Ovary (tissue), 9 donors: ENCODE data around the gene CDKAL1. TPM values are rescaled to one million over a fixed set of nuclear protein-coding genes. Genes with fewer than 3 reads are reported as not detected.

Experiments used
- polyA plus RNA-seq, 2 donors: library from polyadenylated mRNA; stranded (reverse); fragments of 200-250 nt in 1 of 2; fragments of 350-450 nt in 1 of 2; fragmentation: Illumina TruSeq in 1 of 2; extraction: RNeasy Lipid Tissue Mini Kit (QIAGEN cat#74804) in 1 of 2; gene quantifications; one replicate each; pipeline ENCODE4 v1.2.3, GENCODE V29; 2013 to 2014
- small RNA-seq: library from RNA; depleted of rRNA; stranded (forward); fragments of <200 nt; gene quantifications from one replicate; pipeline ENCODE3, GENCODE V24; 2016
- total RNA-seq, 7 donors: library from RNA; depleted of rRNA in 2 of 7; stranded (reverse); fragments of >200 nt in 2 of 7; fragmentation: NEBNext Ultra II Directional in 3 of 7; extraction: Animal tissue kit (Norgen Biotek cat#: 25700) in 3 of 7; gene quantifications; one replicate each; pipeline versions ENCODE4 v1.1.0 to v1.2.4, GENCODE V29; 2016 to 2023
- donor health status: DM: no; HTN: no; CAD: no; lungs with moderate emphysema.
- donor health status: DM: no; HTN: no; CAD: no.
- donor health status: Bipolar disorder and iron deficiency.
- donor health status: DM: yes; HTN: yes; CAD: no.
- donor health status: DM: no; HTN: no; CAD: no.
- donor health status: DM: yes; HTN: yes; CAD: no.

The CDKAL1 gene
- total and polyA plus RNA-seq, 9 donors, result 6.8 to 21.3 (median 18.9) TPM

Small RNA genes lying within 50 kb of the gene (small RNA-seq; reads per million reads assigned to genes)
- not detected for gene RF00019
- gene RNU6-150P, result not detected

Other genes starting within 250 kb of the CDKAL1 start
- 1 to 10 TPM in 6 of 7 donors, under 1 TPM in 1; 0.36 to 4.7 (median 2.7) TPM for gene E2F3, start 132.6 kb upstream of the CDKAL1 start, total RNA-seq
- gene E2F3, start 132.6 kb upstream of the CDKAL1 start, polyA plus RNA-seq, result 1 to 10 TPM; 1.8 to 7.3 TPM